ENCODE measurements around the gene C16orf78.

C16orf78 gene

GRCh38 chr16:49398761-49399160 is 25.2 kb downstream of the C16orf78 start:
- DNase-seq: no peak

DNA sequence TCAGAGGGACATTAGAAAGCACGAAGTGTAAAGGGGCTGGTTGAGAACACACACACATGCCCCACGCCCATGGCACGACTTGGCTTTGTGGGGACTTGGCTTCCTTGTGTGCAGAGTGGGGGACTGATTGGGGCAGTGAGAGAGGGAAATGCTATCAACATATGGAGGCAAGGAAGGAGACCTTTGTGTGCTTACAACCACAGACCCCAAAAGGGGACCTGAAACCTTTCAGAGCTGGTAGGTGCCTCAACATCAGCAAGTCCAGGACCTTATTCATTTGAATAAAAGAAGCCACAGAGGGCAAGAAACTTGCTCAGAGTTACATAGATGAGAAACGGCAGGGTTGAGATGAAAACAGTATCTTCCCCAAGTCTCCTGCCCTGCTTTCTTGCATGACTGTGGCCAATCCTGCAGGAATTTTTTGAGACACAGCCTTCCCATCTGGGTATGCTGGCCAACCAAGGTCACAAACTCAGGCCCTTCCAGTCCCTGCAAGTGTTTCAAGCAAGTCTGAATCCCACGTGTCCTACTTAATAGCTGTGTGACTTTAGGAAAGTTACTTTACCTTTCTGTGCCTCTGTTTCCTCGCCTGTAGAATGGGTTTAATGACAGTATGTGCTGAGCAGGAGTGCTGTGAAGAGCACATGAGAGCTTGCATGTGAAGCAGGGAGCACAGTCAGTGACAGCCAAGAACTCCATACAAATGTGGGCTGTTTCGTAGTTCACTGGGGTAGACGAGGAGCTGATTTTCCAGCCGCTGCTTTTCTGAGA is 26.2 kb downstream of the C16orf78 start:
- DNase-seq: no peak

DNA sequence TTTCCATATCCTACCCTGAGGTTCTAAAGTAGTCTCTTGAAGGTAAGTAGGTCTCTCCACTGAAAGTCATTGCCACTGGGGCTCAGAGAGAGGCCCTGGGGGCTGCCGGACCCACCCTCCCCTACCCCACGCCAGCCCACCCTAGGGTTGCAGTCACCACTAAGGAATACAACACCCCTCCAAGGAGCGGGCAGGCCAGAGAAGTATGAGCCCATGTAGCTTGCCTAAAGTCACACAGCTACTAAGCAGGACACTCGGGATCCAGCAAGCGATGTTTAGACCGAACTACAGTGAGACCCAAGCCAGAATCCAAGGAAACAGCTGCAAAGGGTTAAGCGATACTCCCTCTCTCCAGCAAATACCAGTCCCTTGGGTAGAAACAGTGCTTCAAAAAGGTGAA is 27.0 kb downstream of the C16orf78 start:
- no peak for DNase-seq

GRCh38 chr16:49405123-49405522 is 31.5 kb downstream of the C16orf78 start:
- DNase-seq: no peak

DNA sequence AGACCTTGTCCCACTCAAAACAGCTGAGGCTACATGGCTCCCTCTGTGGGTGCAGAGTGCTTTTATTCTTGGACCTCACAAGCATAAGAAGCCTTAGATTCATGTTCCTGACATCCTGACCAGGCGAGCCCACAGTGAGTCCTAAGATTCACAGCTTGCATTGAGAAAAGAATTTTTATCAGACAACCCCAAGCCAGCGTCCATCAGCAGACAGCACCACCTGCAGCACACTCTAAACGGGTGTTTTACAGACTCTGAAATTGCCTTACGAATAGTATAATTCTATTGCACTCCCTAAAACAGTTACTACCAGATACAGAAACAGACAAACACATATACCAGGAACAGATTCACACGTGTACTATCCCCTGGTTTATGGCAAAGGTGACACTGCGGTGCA is 31.9 kb downstream of the C16orf78 start:
- DNase-seq: no peak

DNA sequence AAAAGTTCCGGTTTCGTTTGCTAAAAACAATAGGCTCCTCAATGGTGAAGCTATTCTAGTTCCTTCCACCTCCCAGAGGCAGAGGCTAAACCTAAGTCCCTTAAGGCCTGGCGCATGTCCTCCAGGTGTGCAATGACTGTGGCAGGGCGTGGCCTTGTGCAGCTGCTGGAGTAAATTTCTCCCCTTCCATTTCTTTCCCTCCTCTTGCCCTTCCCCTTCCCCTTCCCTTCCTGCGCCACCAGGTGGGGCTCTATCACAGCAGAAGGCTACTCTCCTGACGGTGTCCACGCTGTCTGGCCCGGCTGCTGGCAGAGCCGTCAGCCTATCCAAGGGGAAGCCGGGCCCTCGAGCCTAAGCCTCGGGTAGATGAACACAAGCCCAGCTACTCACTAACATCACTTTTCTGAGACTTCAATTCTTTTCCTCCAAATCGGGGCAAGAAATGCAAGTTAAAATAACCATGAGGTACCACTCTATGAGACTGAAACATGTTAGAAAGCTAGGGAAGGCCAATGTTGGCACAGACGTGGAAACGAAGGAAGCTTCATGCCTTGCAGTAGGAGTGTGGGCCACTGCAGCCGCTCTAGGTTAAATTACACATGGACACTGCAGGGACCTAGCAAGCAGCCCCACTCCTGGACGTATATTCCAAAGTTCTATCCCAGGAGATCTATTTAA is 34.4 kb downstream of the C16orf78 start:
- DNase-seq: peak; percentile 53

DNA sequence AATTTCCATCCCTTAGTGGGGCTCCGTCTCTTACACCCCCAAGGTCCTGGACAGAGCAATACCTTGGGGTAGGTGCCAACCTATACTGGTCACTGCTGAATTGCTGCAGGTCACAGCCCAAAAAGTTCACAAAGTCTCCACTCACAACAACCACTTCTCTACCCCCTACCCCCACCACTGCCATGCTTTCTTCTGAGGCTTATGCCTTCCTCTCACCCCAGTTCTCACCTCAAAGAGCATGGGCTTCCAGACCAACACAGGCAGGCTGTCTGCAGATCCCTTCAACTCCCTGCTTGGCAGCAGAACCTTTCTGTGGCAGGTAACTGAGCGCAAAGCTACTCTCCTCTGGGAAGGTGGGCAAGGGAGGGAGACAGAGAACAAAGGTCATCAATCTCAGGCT is 35.5 kb downstream of the C16orf78 start:
- no peak for DNase-seq

DNA sequence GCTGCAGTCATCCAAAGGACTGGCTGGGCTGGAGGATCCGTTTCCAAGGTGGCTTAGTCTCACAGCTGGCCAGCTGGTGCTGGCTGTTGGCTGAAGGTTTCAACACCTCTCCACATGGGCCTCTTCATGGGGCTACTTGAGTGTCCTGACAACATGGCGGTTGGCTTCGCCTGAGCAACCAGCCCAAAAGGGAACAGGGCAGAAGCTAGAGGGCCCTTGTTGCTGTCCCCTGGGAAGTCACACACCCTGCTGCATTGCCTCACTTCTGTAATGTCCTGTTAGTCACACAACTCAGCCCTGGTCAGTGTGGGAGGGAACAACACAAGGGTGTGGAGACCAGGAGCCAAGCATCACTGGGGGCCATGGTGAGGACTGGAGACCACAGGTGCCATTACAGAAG is 36.6 kb downstream of the C16orf78 start:
- no peak for DNase-seq

DNA sequence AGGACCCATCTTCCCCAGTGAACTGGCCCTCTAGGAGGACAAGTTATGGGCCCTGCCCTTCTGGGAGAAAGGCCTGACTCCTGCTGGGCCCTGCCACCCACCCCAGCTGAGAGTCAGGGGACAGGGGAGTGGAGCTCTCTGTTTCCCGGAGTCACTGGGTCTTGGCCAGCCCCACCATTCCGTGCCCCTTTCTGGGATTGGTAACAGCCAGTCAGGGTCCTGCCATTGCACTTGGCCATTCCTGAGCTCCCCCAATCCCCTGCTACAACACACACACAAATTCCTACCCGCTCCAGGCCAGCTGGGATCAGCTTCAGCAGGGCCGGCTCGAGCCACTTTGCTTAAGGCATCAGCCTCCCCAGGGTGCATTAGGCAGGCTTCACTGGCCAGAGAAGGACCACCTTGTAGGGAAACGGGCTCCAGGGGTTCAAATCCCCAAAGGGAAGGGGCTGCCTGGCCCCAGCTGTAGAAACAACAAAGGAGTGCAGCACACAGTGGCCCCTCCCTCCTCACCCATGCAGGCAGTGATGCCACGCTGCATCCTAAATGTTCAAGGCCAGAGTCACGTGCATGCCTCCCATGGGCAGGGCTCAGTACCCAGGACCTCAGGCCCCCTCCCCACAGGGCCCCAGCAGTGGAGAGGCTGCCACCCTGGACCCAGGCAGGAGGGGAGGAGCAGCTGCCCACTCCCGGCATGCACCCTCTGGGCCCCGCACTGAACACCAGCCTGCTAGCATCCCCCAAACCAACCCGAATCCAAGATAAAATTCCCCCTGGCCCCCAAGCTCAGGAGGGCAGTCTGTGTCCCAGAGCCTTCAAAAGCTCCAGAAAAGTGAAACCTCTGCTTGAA is 37.7 kb downstream of the C16orf78 start:
- DNase-seq: no peak

- DNase-seq: no peak
Observed at GRCh38 chr16:49414671-49415070, 41.1 kb downstream of the C16orf78 start.

- no peak for DNase-seq
Observed at GRCh38 chr16:49415083-49415482, 41.5 kb downstream of the C16orf78 start.

- DNase-seq: no peak
Observed at GRCh38 chr16:49416001-49416675, 42.5 kb downstream of the C16orf78 start.

DNA sequence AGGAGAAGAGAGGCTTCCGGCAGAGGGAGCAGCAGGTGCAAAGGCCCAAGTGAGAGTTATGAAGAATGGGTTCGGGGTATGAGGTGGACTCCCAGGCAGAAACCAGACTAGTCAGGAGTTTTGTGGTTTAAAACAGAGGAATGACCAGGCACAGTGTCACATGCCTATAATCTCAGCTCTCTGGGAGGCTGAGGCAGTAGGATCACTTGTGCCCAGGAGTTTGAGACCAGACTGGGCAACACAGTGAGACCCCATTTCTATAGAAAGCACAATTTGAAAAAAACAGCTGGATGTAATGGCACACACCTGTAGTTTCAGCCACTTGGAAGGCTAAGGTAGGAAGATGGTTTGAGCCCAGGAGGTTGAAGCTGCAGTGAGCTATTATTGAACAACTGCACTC is 43.8 kb downstream of the C16orf78 start:
- no peak for DNase-seq

DNA sequence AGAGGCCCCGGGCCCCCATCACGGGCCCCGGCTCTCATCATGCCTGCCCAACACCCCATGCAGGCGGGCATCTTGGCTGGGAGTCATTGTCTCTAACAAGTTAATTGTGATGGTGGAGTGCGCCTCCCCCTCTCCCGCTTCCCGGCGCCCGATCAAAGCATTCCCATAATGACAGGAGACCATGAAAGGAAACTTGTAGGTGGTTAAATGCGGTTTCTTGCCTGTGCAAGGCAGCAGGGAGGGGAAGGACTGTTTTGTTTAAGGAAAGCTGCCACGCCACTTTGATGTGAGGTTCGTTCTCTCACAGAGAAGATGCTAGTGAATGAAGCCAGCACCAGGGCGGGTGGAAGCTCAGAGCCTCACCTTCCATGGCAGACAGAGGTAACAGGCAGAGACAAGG is 45.4 kb downstream of the C16orf78 start:
- DNase-seq: no peak

- DNase-seq: no peak
Observed at GRCh38 chr16:49419862-49420261, 46.3 kb downstream of the C16orf78 start.

DNA sequence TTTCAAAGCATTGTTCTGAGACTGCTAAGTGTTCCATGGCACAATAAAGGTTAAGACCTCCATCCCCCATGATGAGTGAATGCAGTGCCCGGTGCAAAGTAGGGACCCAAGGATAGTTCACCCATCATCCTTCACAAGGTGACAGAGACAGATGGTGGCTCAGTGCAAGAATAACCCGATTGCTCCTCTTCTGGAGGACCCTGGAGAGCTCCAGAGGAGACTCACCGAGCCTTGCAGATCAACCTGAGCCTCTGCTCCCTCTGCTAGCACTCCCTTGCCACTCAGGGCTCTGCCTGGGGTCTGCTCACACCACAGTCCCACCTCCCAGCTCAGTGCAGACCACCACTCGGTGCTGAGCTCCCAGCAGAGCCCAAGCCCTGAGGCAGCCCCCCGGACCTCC is 49.3 kb downstream of the C16orf78 start:
- no peak for DNase-seq

DNA sequence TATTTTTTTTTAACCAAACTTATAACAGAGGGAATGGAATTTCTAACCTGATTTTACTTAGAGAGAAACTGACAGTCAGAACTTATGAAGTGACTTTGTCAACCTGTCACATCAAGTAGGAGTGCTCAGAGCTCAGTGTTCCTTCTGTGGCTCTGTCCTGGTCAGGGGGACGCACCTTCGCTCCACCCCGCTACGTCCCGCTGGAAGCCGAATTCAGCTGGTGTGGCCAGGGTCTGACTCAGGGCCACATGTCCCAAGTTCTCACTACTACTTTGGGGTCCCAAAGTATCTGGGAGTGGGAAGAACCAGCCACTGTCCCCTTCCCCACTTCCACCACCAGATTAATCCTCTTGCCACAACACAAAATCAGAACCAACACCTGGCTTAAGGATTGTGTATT is 51.4 kb downstream of the C16orf78 start:
- no peak for DNase-seq

DNA sequence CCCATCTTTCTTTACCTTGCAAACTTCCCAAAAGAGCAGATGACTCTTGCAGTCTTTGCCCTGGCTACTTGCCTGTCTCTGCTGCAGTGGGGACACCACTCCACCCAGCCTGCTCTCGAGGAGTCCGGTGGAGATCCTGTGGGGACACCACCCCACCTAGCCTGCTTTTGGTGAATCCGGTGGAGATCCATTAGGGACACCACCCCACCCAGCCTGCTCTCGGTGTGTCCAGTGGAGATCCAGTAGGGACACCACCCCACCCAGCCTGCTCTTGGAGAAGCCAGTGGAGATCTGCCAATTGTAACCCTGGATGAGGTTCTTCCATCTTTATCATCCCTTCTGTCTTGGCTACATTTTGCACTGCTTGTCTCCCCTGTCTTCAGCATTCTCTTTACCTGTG is 54.2 kb downstream of the C16orf78 start:
- no peak for DNase-seq

- no peak for DNase-seq
Observed at GRCh38 chr16:49428808-49429207, 55.2 kb downstream of the C16orf78 start.

GRCh38 chr16:49431040-49431439 is 57.4 kb downstream of the C16orf78 start:
- DNase-seq: no peak

- no peak for DNase-seq
Observed at GRCh38 chr16:49431591-49432290, 58.1 kb downstream of the C16orf78 start.

DNA sequence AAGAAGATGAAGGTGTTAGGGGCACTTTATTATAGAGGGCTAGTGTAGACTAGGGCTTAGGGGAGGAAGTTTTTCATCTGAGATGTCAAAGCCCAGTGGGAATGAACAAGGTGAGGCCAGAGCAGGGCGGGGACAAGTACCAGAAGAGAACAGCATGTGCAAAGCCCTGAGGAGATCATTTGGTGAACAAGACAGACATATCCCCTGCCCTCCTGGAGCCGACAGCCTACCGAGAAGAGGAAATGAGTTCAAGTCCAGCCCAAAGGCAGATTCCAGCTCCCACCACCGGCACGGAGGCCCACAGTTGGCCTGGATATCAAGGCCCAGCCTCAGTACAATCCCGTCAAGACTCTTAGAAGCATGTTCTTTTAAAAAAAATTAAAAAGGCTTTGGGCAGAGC is 61.1 kb downstream of the C16orf78 start:
- DNase-seq: no peak

GRCh38 chr16:49436181-49436580 is 62.6 kb downstream of the C16orf78 start:
- no peak for DNase-seq
